NCI-H526 (cell line): ENCODE measurements around the gene ATOH8.

Experiments
- DNase-seq, 2 experiments: peaks; one replicate each; lab custom pipeline; 2025; lab: John Stamatoyannopoulos, UW

The ATOH8 gene

GRCh38 chr2:85770786-85771409 lies 17.1 kb downstream of the ATOH8 start:
- no peak for DNase-seq

GRCh38 chr2:85771486-85771885 lies 17.7 kb downstream of the ATOH8 start:
- DNase-seq, result no peak

GRCh38 chr2:85772019-85772745 lies 18.4 kb downstream of the ATOH8 start:
- DNase-seq, result peak in 1 of 2 experiments; percentile 23

GRCh38 chr2:85772841-85773491 lies 19.2 kb downstream of the ATOH8 start:
- DNase-seq, result no peak

GRCh38 chr2:85773692-85774091 lies 19.9 kb downstream of the ATOH8 start:
- DNase-seq, result no peak

GRCh38 chr2:85774126-85774978 lies 20.6 kb downstream of the ATOH8 start:
- no peak for DNase-seq

GRCh38 chr2:85775406-85776381 lies 21.9 kb downstream of the ATOH8 start:
- no peak for DNase-seq

- DNase-seq, result no peak
Measured at GRCh38 chr2:85776672-85777071, 22.9 kb downstream of the ATOH8 start.

GRCh38 chr2:85777441-85777861 lies 23.7 kb downstream of the ATOH8 start:
- no peak for DNase-seq

GRCh38 chr2:85778646-85779379 lies 25.0 kb downstream of the ATOH8 start:
- DNase-seq, result no peak

- no peak for DNase-seq
Measured at GRCh38 chr2:85779641-85780315, 26.0 kb downstream of the ATOH8 start.

- no peak for DNase-seq
Measured at GRCh38 chr2:85780316-85781012, 26.7 kb downstream of the ATOH8 start.

GRCh38 chr2:85781013-85781332 lies 27.2 kb downstream of the ATOH8 start:
- no peak for DNase-seq

GRCh38 chr2:85783796-85784195 lies 30.0 kb downstream of the ATOH8 start:
- no peak for DNase-seq

- DNase-seq, result no peak
Measured at GRCh38 chr2:85784474-85784986, 30.7 kb downstream of the ATOH8 start.

- no peak for DNase-seq
Measured at GRCh38 chr2:85785027-85785822, 31.4 kb downstream of the ATOH8 start.

- DNase-seq, result no peak
Measured at GRCh38 chr2:85785871-85786270, 32.1 kb downstream of the ATOH8 start.

GRCh38 chr2:85786444-85786843 lies 32.7 kb downstream of the ATOH8 start:
- no peak for DNase-seq
